HK-2 (cell line): Measurements from ENCODE around the gene CARD9.

Experiments
- DNase-seq: peaks from one replicate; pipeline ENCODE4 v3.0.0-alpha.2; 2018; ENCODE audit not compliant: unreplicated experiment

CARD9 gene

DNA sequence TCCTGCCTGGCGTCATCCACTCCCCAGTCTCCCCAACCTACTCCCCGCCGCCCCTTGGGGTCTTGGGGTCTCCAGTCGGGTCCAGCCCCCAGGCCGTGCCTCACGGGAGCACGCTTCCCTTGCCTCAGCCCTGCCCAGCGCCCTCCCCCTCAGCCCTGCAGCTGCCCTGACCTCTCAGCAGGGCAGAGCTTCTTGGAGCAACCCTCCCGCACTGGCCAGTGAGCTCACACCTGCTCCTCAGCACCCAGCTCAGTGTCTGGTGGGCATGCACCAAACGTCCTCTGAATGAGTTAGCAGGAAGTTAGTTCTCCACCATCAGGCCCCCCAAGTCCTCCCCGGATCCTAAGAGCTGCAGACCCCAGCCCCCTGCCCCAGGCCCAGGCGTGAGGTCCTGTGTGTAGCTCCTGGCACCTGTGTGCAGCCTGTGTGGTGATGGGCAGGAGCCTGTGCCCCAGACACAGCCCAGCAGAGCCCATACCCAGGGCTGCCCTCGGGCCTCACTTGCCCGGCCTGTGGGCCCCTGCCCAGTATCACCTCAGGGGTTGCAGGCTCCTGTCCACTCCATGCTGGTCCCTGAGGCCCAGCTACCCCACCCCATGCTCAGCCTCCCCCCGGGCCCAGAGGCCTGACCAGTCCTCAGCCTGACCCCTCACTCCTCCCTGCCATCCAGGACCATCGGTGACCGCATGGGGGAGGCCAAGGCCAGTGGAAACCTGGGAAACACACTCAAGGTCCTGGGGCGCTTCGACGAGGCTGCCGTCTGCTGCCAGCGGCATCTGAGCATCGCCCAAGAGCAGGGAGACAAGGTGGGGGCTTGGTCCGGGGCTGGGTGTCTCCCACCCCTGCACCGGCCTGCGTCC lies 37.9 kb downstream of the CARD9 start:
- no peak for DNase-seq

DNA sequence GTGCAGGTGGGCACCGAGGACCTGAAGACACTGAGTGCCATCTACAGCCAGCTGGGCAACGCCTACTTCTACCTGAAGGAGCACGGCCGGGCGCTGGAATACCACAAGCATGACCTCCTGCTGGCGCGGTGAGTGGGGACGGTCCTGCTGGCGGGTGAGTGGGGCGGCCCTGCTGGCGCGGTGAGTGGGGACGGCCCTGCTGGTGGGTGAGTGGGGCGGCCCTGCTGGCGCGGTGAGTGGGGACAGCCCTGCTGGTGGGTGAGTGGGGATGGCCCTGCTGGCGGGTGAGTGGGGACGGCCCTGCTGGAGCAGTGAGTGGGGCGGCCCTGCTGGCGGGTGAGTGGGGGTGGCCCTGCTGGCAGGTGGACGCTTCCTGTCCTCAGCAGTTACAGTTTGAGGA lies 38.9 kb downstream of the CARD9 start:
- DNase-seq = no peak

GRCh38 chr9:136333486-136333885 lies 40.0 kb downstream of the CARD9 start:
- DNase-seq = no peak

GRCh38 chr9:136333045-136333444 lies 40.4 kb downstream of the CARD9 start:
- no peak for DNase-seq

DNA sequence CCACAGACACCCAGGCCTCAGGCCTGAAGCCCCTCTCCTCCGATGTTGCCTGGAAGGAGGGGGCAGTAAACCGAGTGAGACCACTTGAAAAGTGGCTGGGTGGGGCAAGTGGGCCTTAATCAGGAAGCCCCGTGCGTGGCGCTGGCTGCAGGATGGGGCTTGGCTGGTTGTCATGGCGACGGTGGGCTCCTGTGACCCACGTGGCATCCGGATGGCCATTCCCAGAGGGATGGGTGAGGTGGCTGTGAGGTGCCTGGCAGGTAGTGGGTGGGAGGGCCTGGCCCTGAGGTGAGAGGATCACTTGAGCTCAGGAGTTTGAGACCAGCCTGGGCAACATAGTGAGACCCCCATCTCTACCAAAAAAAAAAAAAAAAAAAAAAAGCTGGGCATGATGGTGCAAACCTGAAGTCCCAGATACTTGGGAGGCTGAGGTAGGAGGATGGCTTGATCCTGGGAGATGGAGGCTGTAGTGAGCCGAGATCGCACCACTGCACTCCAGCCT lies 40.9 kb downstream of the CARD9 start:
- no peak for DNase-seq

- DNase-seq = no peak
Measured at GRCh38 chr9:136331556-136332481, 41.6 kb downstream of the CARD9 start.

DNA sequence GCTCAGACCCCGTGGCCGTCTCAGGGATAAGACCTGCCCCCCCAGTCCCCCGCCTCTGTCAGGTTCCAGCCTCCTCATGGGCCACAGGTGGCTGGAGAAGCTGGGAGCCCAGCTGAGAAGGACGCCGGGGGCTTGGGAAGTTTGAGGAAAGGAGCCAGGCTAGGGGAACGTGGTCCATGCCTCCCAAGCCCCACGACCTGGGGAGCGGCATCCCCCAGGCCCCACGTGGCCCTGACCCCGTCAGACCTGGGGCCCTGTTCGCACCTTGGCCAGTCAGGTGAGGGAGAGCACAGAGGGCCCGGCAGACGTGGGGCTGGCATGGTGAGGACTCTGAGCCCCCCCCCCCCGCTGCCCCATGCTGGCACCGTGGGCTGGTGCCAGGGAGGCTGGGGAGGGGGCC lies 42.4 kb downstream of the CARD9 start:
- DNase-seq = no peak

DNA sequence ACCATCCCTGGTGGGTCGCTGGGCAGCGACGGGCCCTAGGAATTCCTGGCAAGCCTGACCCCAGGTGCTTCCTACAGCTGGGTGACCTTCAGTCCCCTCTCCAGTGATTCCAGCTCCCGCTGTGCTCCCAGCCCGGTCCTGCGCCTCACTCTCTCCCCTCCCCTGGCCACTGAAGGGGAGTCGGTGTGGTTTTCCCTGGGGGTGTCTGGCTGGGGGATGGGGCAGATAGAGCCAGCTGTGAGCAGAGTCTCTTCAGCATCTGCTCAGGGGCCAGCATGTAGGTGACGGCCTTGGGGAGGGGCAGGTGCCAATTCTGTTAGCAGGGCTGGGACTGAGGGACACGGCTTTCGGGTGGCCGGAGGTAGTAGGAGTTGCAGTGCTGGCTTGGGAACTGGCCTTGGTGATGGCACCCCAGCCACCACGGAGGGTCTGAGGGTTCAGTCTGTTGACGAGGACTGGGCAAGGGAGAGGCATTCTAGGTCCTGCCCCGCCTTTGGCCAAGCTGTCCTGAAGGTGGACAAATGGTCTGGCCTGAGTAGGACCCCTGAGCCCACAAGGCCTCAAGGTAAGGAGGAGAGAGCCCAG lies 43.0 kb downstream of the CARD9 start:
- DNase-seq = no peak

DNA sequence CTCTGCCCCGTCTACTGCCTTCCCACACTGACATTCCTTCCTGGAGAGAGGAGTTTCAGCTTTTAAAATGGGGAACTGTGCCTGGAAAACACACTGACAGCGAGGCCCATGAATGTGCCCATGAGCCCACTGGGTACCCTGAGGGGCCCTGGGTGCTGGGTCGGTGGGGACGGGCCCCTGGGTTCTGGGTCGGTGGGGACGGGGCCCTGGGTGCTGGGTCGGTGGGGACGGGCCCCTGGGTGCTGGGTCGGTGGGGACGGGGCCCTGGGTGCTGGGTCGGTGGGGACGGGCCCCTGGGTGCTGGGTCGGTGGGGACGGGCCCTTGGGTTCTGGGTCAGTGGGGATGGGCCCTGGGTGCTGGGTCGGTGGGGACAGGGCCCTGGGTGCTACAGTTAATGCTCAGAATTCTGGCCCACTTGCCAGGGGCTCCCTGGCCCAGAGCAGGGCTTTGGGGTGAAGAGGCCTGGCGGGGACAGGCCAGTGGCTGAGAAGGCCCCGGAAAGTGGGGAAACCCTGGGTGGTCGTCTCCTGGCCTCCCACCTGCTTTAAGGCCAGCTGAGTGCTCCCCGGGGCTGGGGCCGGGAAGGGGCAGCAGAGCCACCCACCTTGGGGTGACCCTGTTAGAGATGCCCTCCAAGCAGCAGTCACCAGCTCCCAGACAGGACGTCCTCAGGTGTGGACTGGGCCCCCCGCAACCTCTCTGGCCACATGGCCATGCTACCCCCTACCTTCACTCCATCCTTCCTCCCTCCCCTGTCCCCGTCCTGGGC lies 43.6 kb downstream of the CARD9 start:
- no peak for DNase-seq

GRCh38 chr9:136329211-136329627 lies 44.2 kb downstream of the CARD9 start:
- DNase-seq = no peak

DNA sequence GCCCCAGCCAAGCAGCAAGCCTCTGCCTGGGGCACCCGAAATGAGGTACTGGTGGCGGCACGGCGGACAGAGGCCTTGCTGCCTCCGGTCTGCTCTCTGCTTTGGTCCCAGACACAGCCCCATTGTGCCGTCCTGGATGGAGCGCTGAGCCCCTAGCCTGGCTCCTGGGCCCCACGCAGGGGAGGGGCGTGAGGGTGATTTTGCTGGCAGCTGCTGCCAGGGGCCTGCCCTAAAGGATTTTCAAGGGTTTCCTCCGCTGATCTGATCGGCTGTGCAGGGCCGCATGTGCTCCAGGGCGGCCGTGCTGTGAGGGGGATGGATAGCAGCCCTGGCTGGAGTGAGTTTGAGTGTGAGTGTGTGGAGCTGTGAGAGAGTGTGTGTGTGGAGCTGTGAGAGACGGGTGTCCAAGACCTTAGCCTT lies 44.8 kb downstream of the CARD9 start:
- no peak for DNase-seq

DNA sequence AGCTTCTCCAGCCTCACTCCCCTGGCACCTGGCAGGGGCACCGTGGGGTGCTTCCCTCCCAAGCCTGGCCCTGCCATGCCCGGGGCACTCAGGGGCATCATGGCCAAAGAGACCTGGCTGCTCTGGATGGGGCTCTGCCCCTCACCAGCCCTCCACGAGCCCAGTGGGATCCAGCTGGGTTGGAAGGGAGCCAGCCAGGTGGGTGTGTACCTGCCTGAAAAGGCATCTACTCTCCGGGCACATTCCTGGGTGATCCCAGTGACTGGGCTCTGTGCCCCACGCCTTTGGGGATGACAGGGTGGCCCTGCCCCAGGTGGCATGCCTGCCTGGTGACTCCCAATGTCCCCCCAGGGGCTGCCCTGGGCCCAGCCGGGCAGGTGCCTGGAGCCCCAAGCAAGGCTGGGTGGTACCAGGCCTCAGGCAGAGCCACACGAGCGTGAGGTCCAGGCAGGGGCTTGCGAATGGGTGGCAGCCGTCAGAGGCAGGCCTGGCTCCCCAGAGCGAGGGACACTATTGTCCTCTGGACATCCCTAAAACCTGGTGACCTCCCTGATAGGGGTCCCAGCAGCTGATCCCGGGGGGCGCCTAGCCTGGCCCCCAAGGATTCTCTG lies 45.4 kb downstream of the CARD9 start:
- peak; percentile 39 for DNase-seq

DNA sequence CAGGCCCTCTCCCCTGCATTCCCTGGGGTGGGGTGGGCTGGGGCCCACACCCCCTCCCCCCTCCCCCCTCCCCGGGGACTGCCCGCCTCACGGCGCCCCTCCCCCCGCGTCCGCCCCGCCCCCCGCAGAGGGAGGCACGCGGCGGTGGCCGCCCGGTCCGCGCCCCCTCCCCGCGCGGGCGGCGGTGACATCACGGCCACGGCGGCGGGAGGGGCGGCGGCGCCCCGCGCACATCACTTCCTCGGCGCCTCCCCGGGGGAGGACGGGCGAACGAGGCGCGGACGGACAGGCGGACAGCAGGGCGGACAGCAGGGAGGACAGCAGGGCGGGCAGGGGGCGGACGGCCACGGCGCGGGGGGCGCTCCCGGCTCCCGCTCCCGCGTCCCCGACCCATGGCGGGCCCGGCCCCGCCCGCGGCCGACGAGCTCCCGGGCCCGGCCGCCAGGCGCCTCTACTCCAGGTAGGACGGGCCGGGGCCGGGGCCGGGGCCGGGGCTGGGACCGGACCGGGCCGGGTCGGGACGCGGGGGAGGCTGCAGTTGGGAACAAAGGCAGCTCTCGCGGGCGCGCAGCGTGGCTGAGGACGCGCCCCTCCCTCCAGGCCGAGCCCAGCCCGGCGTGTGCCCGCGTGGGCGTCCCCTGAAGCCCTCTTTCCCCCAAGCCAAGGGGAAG lies 46.0 kb downstream of the CARD9 start, which contains the start of gene GPSM1:
TSS of gene GPSM1 (plus strand) at position 236 of the 671 bp plus-strand sequence. CDS start at position 393, 157 bp downstream.
- DNase-seq = peak; percentile 48

DNA sequence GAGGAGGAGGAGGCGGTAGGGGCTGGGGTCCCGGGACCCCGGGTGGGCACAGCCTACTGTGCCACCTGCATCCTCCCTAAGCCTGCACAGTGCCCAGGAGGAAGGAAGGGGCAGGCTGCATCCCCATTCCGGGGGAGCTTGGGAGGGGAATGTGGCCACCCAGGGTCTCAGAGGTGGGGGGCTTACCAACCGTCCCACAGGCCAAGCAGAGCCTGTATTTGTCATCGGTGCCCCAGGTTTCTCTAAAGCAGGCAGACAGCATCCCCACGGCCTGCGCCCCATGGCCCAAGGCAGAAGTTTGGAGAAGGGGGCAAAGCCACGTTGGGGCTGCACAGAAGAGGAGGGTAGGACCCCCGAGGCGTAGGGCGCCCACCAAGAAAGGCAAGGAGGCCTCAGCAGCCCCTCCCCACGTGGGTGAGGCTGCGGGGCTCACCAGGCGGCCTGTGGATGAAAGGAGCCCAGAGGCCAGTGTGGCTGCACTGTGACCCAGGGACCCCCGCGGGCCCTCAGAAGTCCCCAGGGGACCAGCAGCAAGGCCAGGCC lies 46.6 kb downstream of the CARD9 start:
- DNase-seq = no peak

- peak; percentile 30 for DNase-seq
Measured at GRCh38 chr9:136326061-136326760, 47.3 kb downstream of the CARD9 start.

DNA sequence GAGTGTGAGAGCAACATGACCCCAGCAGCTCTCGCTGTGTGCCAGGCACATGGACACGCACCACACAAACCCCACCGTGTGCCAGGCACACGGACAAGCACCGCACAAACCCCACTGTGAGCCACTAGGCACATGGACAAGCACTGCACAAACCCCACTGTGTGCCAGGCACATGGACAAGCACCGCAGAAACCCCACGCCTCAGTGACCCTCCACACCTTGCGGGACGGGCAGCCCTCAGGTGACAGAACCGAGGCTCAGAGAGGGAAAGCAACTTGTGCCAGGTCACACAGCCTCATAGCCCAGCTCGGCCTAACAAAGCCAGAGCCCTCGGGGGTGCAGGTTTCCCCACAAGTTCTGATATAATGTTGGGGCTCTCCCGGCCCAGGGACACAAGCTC lies 48.1 kb downstream of the CARD9 start:
- no peak for DNase-seq

DNA sequence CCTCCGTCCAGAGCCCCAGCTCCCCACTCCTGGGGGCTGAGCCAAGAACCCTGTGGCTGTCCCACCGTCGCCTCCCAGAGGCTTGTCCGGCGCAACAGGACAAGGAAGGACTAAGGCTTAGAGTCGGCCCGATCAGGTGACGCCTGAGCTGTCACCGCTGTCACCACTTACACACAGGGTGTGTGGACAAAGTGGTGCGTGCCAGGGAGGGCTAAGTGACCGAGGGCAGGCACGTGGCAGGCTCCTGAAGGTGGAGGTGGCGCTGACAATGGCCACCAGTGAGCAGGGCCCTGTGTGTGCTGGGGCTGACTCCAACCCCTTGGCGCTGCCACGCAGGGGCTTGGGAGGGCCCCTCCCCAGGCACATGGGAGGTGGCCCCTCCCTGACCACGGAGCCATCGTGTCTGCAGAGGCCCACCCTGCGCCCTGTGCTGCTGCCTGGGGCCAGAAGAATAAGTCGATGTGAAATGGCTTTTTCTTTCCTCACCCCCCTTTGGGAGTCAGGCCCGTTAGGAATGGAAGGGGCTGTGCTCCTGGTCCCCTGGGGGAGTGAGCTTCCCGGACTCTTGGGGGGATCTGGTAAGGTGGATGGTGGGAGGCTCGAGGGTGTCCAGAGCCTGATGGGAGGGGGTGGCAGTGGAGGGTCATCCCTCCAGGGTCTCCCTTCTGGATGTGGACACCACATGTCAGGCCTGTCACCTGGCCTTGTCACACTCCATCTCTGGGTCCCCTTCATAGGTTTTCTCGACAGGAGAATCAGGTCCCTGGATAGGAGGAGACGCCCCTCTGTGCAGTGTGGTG lies 48.8 kb downstream of the CARD9 start:
- no peak for DNase-seq

DNA sequence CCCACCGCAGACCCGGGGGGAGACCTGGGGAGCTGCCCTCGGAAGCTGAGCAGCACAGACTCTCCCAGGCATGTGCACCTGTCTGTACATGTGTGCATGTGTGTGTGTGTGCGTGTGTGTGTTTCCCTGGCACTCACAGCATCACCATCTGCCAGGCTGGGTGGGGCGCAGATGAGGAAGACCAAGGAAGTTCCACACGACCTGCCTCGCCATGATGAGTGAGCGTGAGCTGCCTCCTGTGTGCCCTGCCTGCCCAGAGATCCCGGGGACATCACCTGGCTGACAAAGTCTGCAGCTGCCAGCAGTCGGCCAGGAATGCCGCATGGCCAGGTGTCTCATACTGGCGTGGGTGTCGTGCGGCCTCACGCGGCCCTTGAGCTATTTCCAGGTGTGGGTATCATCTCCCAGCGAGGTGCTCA lies 50.1 kb downstream of the CARD9 start:
- no peak for DNase-seq
